ENCODE data around the gene CUBN. TPM values are rescaled to one million over a fixed set of nuclear protein-coding genes. Genes with fewer than 3 reads are reported as not detected.

Gene CUBN
- total RNA-seq, 4 donors from 2014 or later, result 0.37 to 1.5 (median 1.1) TPM

DNA sequence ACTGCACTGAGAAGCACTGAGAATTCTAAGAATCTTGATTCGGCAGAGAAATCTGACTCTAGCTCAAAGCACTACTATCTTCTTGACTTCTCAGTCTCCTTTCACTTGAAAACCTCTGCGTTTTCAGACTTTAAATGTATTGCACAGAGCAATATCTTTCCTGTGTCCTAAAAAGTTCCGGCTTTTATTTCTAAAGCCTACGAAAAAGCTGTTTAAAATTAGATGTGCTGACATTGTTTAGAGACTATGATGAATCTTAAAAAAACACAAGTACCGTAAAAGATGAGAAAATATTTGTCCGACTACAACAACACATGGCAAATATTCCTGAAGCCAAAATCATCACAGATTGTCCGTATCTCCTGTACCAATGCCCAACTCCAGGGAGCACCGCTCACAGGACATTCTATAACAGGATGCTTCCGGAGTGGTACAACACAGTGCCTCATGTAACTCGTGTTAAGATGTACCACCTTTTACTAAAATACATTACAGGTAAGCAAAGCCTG is 136.9 kb downstream of the CUBN start:
- H3K4me3 ChIP-seq, result no peak overlapping the region
- TF ChIP-seq POLR2A (IDR thresholded peaks at IDR 0.05) (no peak), POLR2AphosphoS5 (IDR thresholded peaks at IDR 0.05) (no peak), EP300 (IDR thresholded peaks at IDR 0.05; ENCODE audit: low read depth) (no peak)
- TF ChIP-seq, protein P1, sequence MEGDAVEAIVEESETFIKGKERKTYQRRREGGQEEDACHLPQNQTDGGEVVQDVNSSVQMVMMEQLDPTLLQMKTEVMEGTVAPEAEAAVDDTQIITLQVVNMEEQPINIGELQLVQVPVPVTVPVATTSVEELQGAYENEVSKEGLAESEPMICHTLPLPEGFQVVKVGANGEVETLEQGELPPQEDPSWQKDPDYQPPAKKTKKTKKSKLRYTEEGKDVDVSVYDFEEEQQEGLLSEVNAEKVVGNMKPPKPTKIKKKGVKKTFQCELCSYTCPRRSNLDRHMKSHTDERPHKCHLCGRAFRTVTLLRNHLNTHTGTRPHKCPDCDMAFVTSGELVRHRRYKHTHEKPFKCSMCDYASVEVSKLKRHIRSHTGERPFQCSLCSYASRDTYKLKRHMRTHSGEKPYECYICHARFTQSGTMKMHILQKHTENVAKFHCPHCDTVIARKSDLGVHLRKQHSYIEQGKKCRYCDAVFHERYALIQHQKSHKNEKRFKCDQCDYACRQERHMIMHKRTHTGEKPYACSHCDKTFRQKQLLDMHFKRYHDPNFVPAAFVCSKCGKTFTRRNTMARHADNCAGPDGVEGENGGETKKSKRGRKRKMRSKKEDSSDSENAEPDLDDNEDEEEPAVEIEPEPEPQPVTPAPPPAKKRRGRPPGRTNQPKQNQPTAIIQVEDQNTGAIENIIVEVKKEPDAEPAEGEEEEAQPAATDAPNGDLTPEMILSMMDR (IDR thresholded peaks at IDR 0.05), result no peak
- H3K36me3 ChIP-seq, result no peaks in the 10 kb centered on the region
- 65 to 71% methylated on average over 10 of the region's 10 CpGs for WGBS, 2 donors (ENCODE audit: low coverage in 1 of 2)
- in situ Hi-C loops (cut with MboI; ENCODE audit: low pct_ligation_motif_present in 1 of 4, low pct_unique_long_range_greater_than_20kb in 1 of 4, low sequenced_read_pairs in 3 of 4) (no loop called here), intact Hi-C loops (cut with DNase I; ENCODE audit: low total_unique reads) (no loop called here)
- peak overlapping the region in 2 of 4 donors; percentile 2 to 12 for H3K27ac ChIP-seq
- H3K9me3 ChIP-seq, result no peaks in the 10 kb centered on the region
- H3K27me3 ChIP-seq, result no peaks in the 10 kb centered on the region
- no peak for DNase-seq
- H3K4me1 ChIP-seq, result peaks cover 0 to 7% (median 0%) of the 10 kb centered on the region in 4 donors

DNA sequence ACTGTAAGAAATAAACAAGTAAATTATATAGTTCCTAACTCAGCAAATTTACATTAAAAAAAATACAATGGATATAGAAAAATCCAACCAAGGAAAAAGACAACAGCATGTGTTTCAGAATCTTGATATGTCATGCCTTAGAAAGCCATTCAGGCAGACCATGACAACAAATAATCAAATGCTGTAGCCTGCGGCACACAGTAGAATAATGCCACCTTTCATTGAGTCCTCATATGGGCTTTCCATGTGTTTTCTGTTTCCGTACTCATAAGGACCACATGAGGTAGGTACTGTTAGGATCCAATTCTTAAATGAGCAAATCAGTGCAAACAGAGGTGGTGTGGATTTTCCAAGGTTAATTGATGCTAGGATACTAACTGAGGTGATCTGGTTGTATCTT is 138.6 kb downstream of the CUBN start:
- TF ChIP-seq POLR2A (IDR thresholded peaks at IDR 0.05) (no peak), POLR2AphosphoS5 (IDR thresholded peaks at IDR 0.05) (no peak), EP300 (IDR thresholded peaks at IDR 0.05; ENCODE audit: low read depth) (no peak)
- TF ChIP-seq, protein P1 (IDR thresholded peaks at IDR 0.05), result no peak
- intact Hi-C loops (cut with DNase I; ENCODE audit: low total_unique reads) (no loop called here), in situ Hi-C loops (cut with MboI; ENCODE audit: low pct_ligation_motif_present in 1 of 4, low pct_unique_long_range_greater_than_20kb in 1 of 4, low sequenced_read_pairs in 3 of 4) (no loop called here)
- Histone ChIP-seq H3K9me3 (no peaks in the 10 kb centered on the region), H3K4me1 (peaks cover 0 to 4% (median 0%) of the 10 kb centered on the region in 4 donors), H3K27me3 (no peaks in the 10 kb centered on the region), H3K27ac (no peak overlapping the region), H3K4me3 (no peak overlapping the region), H3K36me3 (no peaks in the 10 kb centered on the region)
- DNase-seq, result no peak
- WGBS, 2 donors (ENCODE audit: low coverage in 1 of 2), result 71 to 96% methylated on average over 1 to 2 of the region's 2 CpGs

DNA sequence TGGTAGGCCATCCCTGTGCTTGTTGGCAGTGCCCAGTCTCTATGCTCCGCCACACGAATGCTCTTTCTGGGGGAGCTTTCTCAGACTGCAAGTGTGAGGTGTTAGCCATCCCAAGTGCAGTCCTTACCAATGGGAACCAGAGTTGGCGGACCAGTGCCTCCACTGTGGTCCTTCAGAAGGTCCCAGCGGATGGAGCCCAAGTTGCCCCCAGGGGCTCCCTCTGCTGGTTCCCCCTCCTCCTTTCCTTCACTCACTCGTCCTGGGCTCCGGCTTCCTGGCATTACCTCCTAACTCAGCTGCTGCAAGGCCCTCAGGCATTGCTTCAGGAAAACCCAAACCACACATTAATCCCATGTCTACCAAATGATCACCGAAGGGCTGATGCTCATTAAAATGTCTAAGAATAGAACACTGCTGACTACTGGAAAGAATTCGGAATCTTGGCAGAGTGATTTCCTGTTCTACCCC is 139.8 kb downstream of the CUBN start:
- no peak overlapping the region for H3K27ac ChIP-seq
- no peaks in the 10 kb centered on the region for H3K36me3 ChIP-seq
- DNase-seq, result no peak
- 88% methylated on average over 8 of the region's 8 CpGs; no CpG with 5 or more reads in 1 of the 2 donors for WGBS, 2 donors (ENCODE audit: low coverage in 1 of 2)
- H3K9me3 ChIP-seq, result no peaks in the 10 kb centered on the region
- no peaks in the 10 kb centered on the region for H3K4me1 ChIP-seq
- no peak for TF ChIP-seq EP300 (IDR thresholded peaks at IDR 0.05; ENCODE audit: low read depth)
- no peak for TF ChIP-seq POLR2AphosphoS5 (IDR thresholded peaks at IDR 0.05)
- no peak for TF ChIP-seq POLR2A (IDR thresholded peaks at IDR 0.05)
- TF ChIP-seq, protein P1 (IDR thresholded peaks at IDR 0.05), result no peak
- in situ Hi-C loops (cut with MboI; ENCODE audit: low pct_ligation_motif_present in 1 of 4, low pct_unique_long_range_greater_than_20kb in 1 of 4, low sequenced_read_pairs in 3 of 4), result no loop called here
- H3K27me3 ChIP-seq, result no peaks in the 10 kb centered on the region
- intact Hi-C loops (cut with DNase I; ENCODE audit: low total_unique reads), result no loop called here
- H3K4me3 ChIP-seq, result no peak overlapping the region

DNA sequence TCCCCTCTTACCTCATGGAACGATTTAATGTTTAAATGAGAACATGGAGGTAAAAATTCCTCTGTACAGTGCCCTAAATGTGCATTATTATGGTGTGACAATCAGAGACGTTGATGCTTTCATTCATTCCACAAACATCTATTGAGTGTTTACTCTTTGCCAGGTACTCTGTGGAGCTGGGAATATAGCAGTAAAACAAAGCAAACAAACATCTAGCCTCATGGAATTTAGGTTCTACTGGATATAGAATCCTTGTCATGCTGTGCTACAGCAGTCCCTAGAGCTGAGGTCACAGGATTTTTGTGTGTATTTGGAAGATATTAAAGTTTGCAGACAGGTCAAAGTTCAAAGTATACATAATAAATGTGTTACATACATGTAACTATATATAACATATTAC is 140.7 kb downstream of the CUBN start:
- no peak for DNase-seq
- no peak for TF ChIP-seq POLR2AphosphoS5 (IDR thresholded peaks at IDR 0.05)
- TF ChIP-seq, protein P1 (IDR thresholded peaks at IDR 0.05), result no peak
- no peak for TF ChIP-seq EP300 (IDR thresholded peaks at IDR 0.05; ENCODE audit: low read depth)
- Histone ChIP-seq H3K27me3 (no peaks in the 10 kb centered on the region), H3K4me1 (no peaks in the 10 kb centered on the region), H3K36me3 (no peaks in the 10 kb centered on the region), H3K9me3 (no peaks in the 10 kb centered on the region), H3K27ac (no peak overlapping the region), H3K4me3 (no peak overlapping the region)
- 76 to 92% methylated on average over 2 of the region's 2 CpGs for WGBS, 2 donors (ENCODE audit: low coverage in 1 of 2)
- intact Hi-C loops (cut with DNase I; ENCODE audit: low total_unique reads) (no loop called here), in situ Hi-C loops (cut with MboI; ENCODE audit: low pct_ligation_motif_present in 1 of 4, low pct_unique_long_range_greater_than_20kb in 1 of 4, low sequenced_read_pairs in 3 of 4) (no loop called here)

All from transverse colon (tissue), 4 donors.